ENCODE data around the gene AFF3.

Gene AFF3

DNA sequence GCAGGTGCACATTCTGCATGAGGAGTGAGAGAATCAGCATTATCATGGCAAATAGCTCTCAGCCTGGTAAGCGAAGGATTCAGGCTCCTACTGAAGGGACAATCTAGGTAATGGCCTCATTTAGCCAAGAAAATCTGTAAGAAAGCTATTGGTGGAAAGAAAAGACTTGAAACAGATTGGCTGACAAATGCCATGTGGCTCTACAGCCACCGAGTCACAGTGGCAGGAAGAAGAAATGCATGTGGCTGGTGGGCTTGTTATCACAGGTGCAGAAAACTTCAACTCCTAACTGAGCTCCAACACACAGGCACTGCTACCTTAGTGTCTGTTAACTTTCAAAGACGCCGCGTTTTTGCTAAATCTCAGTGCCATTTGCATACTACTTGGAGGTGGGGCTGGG is 592.0 kb downstream of the AFF3 start:
- H3K36me3 ChIP-seq (ENCODE audit: control insufficient read depth, insufficient read depth, low read length) = no peaks in the 10 kb centered on the region
- no peaks in the 10 kb centered on the region for H3K27me3 ChIP-seq (ENCODE audit: control insufficient read depth, insufficient read depth, low read length, poor library complexity, severe bottlenecking)
- no peak overlapping the region for H3K27ac ChIP-seq (ENCODE audit: insufficient read depth, low read depth, low read length, poor library complexity, severe bottlenecking)
- no peak overlapping the region for H3K4me3 ChIP-seq (ENCODE audit: insufficient read depth, low read depth, low read length)
- H3K9me3 ChIP-seq (ENCODE audit: control insufficient read depth, low read length) = no peaks in the 10 kb centered on the region
- H3K4me1 ChIP-seq (ENCODE audit: control insufficient read depth, insufficient read depth, low read length) = peaks cover 6% of the 10 kb centered on the region
- WGBS, 2 experiments = 68 to 69% methylated on average over 5 of the region's 5 CpGs

DNA sequence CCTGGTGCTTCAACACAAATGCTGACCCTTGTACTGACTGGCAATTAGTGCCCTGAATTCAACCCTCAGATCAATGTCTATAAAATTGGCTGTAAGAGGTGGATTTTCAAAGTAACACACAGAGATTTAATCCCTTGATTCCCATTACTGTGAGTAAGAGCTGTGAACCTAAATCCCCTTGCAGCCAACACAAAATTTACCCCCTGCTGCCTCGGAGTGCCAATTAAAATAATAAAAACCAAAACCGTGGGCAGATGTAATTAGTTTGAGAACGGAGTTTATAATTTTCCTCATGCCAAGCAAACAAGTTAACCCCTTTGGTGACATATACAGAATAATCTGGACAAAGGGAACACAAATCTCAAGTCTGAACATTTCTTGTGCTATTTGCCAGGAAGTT is 596.8 kb downstream of the AFF3 start:
- Histone ChIP-seq H3K36me3 (ENCODE audit: control insufficient read depth, insufficient read depth, low read length) (no peaks in the 10 kb centered on the region), H3K4me1 (ENCODE audit: control insufficient read depth, insufficient read depth, low read length) (peaks cover 12% of the 10 kb centered on the region), H3K4me3 (ENCODE audit: insufficient read depth, low read depth, low read length) (no peak overlapping the region), H3K27ac (ENCODE audit: insufficient read depth, low read depth, low read length, poor library complexity, severe bottlenecking) (no peak overlapping the region), H3K9me3 (ENCODE audit: control insufficient read depth, low read length) (no peaks in the 10 kb centered on the region), H3K27me3 (ENCODE audit: control insufficient read depth, insufficient read depth, low read length, poor library complexity, severe bottlenecking) (no peaks in the 10 kb centered on the region)
- 77 to 90% methylated on average over 3 of the region's 3 CpGs for WGBS, 2 experiments

DNA sequence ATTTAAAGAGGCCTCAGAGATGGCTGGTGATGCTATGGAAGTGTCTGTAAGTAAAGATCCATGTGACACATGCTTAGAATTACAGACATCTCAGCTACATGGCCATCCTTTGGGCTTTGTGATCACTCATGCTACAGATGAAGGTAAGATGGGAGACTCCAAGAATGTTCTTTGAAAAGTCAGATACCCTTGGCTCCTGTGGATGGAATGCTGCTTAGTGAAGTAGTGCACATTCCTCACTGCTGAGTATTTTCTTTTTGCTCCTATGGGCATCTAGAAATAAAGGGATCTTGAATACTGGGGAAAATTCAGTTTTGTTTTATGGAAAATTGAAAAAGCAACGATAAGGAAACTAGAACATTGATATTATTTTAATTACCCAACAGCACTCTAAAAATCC is 597.3 kb downstream of the AFF3 start:
- Histone ChIP-seq H3K27me3 (ENCODE audit: control insufficient read depth, insufficient read depth, low read length, poor library complexity, severe bottlenecking) (no peaks in the 10 kb centered on the region), H3K36me3 (ENCODE audit: control insufficient read depth, insufficient read depth, low read length) (no peaks in the 10 kb centered on the region), H3K4me3 (ENCODE audit: insufficient read depth, low read depth, low read length) (no peak overlapping the region), H3K27ac (ENCODE audit: insufficient read depth, low read depth, low read length, poor library complexity, severe bottlenecking) (no peak overlapping the region), H3K9me3 (ENCODE audit: control insufficient read depth, low read length) (no peaks in the 10 kb centered on the region), H3K4me1 (ENCODE audit: control insufficient read depth, insufficient read depth, low read length) (peaks cover 12% of the 10 kb centered on the region)
- no CpG with 5 or more reads among the region's 1 CpG for WGBS, 2 experiments

DNA sequence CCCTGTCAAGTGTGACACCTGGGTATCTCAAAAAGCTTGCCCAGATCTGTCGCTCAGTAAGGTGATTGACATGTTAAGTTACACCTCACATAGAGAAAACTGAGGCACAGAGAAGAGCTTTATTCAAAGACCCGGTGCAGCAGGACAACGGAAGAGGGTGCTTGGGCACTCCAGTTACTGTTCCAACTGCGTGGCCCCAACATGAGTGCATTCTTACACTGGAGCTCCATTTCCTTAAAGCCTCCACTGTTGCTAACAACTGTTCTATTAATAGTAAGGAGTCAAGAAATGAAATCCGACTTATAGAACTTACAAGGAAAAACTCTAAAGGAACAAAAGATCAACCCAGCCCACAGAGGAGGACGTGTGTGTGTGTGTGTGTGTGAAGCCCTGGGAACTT is 597.8 kb downstream of the AFF3 start:
- H3K4me1 ChIP-seq (ENCODE audit: control insufficient read depth, insufficient read depth, low read length) = peaks cover 12% of the 10 kb centered on the region
- H3K9me3 ChIP-seq (ENCODE audit: control insufficient read depth, low read length) = no peaks in the 10 kb centered on the region
- H3K27ac ChIP-seq (ENCODE audit: insufficient read depth, low read depth, low read length, poor library complexity, severe bottlenecking) = no peak overlapping the region
- H3K27me3 ChIP-seq (ENCODE audit: control insufficient read depth, insufficient read depth, low read length, poor library complexity, severe bottlenecking) = no peaks in the 10 kb centered on the region
- H3K36me3 ChIP-seq (ENCODE audit: control insufficient read depth, insufficient read depth, low read length) = no peaks in the 10 kb centered on the region
- WGBS, 2 experiments = 89 to 91% methylated on average over 6 of the region's 6 CpGs
- H3K4me3 ChIP-seq (ENCODE audit: insufficient read depth, low read depth, low read length) = no peak overlapping the region

DNA sequence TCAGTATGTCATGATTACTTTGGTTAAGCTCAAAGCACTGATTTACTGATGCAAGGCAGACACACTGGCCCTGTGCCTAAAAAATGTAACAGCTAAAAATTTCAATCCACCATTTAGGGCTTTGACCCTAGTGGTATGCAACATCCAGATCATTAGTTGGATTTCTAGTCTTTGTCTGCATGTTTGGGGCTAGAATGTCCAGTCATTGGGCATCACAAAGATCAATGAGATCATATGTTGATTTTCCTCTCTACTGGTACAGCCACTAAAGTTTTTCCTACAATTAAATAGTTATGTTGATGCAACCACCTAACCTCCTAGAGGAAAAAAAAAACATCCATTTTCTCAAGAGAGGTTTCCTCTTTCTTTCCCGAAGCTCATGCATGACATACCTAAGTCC is 599.1 kb downstream of the AFF3 start:
- no peaks in the 10 kb centered on the region for H3K9me3 ChIP-seq (ENCODE audit: control insufficient read depth, low read length)
- no peaks in the 10 kb centered on the region for H3K36me3 ChIP-seq (ENCODE audit: control insufficient read depth, insufficient read depth, low read length)
- WGBS, 2 experiments = 80 to 90% methylated on average over 1 of the region's 1 CpG
- H3K27me3 ChIP-seq (ENCODE audit: control insufficient read depth, insufficient read depth, low read length, poor library complexity, severe bottlenecking) = no peaks in the 10 kb centered on the region
- H3K4me1 ChIP-seq (ENCODE audit: control insufficient read depth, insufficient read depth, low read length) = peaks cover 12% of the 10 kb centered on the region
- H3K27ac ChIP-seq (ENCODE audit: insufficient read depth, low read depth, low read length, poor library complexity, severe bottlenecking) = no peak overlapping the region
- H3K4me3 ChIP-seq (ENCODE audit: insufficient read depth, low read depth, low read length) = no peak overlapping the region

DNA sequence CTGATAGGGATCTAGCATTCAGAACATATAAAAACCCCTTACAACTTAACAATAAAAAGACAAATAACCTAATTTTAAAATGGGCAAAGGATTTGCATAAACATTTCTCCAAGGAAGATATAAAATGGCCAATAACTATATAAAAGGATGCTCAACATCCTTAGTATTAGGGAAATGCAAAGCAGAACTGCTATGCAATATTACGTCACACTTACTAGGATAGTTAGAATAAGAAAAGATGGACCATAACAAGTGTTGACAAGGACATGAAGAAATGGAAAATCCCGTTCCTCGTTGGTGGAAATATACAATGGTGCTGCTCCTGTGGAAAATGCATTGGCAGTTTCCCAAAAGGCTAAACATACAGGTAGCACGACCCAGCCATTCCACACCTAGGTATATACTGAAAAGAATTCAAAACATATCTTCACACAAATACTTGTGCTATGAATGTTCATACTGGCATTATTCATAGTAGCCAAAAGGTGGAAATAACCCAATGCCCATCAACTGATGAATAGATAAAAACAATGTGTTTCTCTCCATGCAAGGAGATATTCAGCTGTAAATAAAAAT is 604.4 kb downstream of the AFF3 start:
- 85 to 98% methylated on average over 4 of the region's 4 CpGs for WGBS, 2 experiments

DNA sequence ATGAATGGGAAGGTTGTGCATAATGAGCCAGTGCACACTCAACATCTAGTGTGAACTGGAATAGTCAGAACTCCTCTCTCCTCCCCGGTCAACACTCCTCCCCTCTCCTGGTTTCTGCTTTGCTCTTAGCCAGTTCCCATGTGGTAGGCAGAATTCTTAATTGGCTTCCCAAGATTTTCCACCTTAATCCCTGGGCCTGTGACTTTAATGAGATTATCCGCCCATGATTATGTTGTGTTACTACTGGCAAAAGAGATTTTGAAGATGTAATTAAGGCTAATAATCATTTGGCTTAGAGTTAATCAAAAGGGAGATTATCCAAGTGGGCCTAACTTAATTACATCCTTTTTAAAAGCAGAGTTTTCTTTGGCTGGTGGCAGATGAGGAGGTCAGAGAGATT is 618.3 kb downstream of the AFF3 start:
- H3K4me3 ChIP-seq (ENCODE audit: insufficient read depth, low read depth, low read length) = no peak overlapping the region
- H3K27me3 ChIP-seq (ENCODE audit: control insufficient read depth, insufficient read depth, low read length, poor library complexity, severe bottlenecking) = peaks cover 64% of the 10 kb centered on the region
- WGBS, 2 experiments = 77 to 84% methylated on average over 2 of the region's 2 CpGs
- H3K9me3 ChIP-seq (ENCODE audit: control insufficient read depth, low read length) = no peaks in the 10 kb centered on the region
- no peak overlapping the region for H3K27ac ChIP-seq (ENCODE audit: insufficient read depth, low read depth, low read length, poor library complexity, severe bottlenecking)
- no peaks in the 10 kb centered on the region for H3K4me1 ChIP-seq (ENCODE audit: control insufficient read depth, insufficient read depth, low read length)
- no peaks in the 10 kb centered on the region for H3K36me3 ChIP-seq (ENCODE audit: control insufficient read depth, insufficient read depth, low read length)

More for the DNA sequence above, 604.4 kb downstream of the AFF3 start:
- Histone ChIP-seq H3K27me3 (ENCODE audit: control insufficient read depth, insufficient read depth, low read length, poor library complexity, severe bottlenecking) (peaks cover 3% of the 10 kb centered on the region), H3K9me3 (ENCODE audit: control insufficient read depth, low read length) (no peaks in the 10 kb centered on the region), H3K4me1 (ENCODE audit: control insufficient read depth, insufficient read depth, low read length) (no peaks in the 10 kb centered on the region), H3K36me3 (ENCODE audit: control insufficient read depth, insufficient read depth, low read length) (no peaks in the 10 kb centered on the region), H3K4me3 (ENCODE audit: insufficient read depth, low read depth, low read length) (no peak overlapping the region), H3K27ac (ENCODE audit: insufficient read depth, low read depth, low read length, poor library complexity, severe bottlenecking) (no peak overlapping the region)

DNA sequence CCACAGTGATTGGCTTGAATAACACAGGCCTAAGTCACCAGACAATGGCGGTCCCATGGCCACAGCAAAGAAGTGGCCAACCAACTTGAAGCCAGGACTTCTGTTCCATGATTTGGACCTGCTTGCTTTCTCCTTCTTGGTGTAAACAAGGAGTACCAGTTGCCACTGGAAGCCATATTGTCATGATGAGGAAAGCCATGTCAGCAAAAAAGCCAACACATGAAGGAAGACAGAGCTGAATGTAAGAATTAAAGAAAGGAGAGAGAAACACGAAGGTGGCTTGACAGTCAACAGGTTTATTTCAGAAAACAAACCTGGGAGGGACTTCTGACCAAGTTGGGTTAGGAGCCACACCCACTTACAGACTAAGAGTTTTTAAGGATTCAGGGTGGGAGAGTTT is 620.2 kb downstream of the AFF3 start:
- H3K9me3 ChIP-seq (ENCODE audit: control insufficient read depth, low read length) = no peaks in the 10 kb centered on the region
- WGBS, 2 experiments = 94 to 98% methylated on average over 2 of the region's 2 CpGs
- no peak overlapping the region for H3K27ac ChIP-seq (ENCODE audit: insufficient read depth, low read depth, low read length, poor library complexity, severe bottlenecking)
- no peak overlapping the region for H3K4me3 ChIP-seq (ENCODE audit: insufficient read depth, low read depth, low read length)
- H3K4me1 ChIP-seq (ENCODE audit: control insufficient read depth, insufficient read depth, low read length) = no peaks in the 10 kb centered on the region
- H3K27me3 ChIP-seq (ENCODE audit: control insufficient read depth, insufficient read depth, low read length, poor library complexity, severe bottlenecking) = peaks cover 49% of the 10 kb centered on the region
- H3K36me3 ChIP-seq (ENCODE audit: control insufficient read depth, insufficient read depth, low read length) = no peaks in the 10 kb centered on the region

DNA sequence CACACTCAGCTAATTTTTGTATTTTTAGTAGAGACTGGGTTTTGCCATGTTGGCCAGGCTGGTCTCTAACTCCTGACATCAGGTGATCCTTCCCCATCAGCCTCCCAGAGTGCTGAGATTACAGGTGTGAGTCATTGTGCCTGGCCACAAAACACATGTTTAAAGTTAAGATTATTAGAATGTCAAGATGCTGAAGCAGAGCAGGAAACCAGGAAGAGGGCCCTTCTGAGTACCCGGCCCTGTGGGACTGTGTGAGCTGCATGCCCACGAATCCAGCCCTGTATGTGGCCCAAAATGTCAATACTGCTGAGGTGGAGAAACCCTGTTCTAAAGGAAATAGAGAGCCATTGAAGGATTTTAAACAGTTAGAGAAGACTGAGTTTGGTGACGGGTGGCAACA is 621.6 kb downstream of the AFF3 start:
- WGBS, 2 experiments = 90 to 95% methylated on average over 3 of the region's 3 CpGs
- no peak overlapping the region for H3K27ac ChIP-seq (ENCODE audit: insufficient read depth, low read depth, low read length, poor library complexity, severe bottlenecking)
- no peaks in the 10 kb centered on the region for H3K36me3 ChIP-seq (ENCODE audit: control insufficient read depth, insufficient read depth, low read length)
- peaks cover 38% of the 10 kb centered on the region for H3K27me3 ChIP-seq (ENCODE audit: control insufficient read depth, insufficient read depth, low read length, poor library complexity, severe bottlenecking)
- H3K4me3 ChIP-seq (ENCODE audit: insufficient read depth, low read depth, low read length) = no peak overlapping the region
- H3K4me1 ChIP-seq (ENCODE audit: control insufficient read depth, insufficient read depth, low read length) = no peaks in the 10 kb centered on the region
- no peaks in the 10 kb centered on the region for H3K9me3 ChIP-seq (ENCODE audit: control insufficient read depth, low read length)

DNA sequence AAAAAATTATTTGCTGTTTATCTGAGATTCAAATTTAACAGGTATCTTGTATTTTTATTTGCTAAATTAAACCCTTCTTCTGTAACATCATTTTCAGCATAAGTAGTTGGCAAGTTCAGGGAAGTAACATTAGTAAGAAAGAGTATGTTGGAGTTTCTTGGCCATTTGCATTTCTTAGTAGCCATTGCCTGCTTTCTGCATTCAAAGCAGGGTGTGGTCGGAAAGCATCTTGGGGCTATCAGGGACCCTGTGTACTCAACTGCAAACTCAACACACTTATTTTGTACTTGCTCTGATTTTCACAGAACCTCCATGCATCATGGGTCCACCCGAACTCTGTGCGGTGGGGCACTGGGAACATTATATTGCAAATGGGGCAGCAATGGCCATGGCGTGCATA is 622.2 kb downstream of the AFF3 start:
- no peak overlapping the region for H3K27ac ChIP-seq (ENCODE audit: insufficient read depth, low read depth, low read length, poor library complexity, severe bottlenecking)
- H3K9me3 ChIP-seq (ENCODE audit: control insufficient read depth, low read length) = no peaks in the 10 kb centered on the region
- no peaks in the 10 kb centered on the region for H3K36me3 ChIP-seq (ENCODE audit: control insufficient read depth, insufficient read depth, low read length)
- no peak overlapping the region for H3K4me3 ChIP-seq (ENCODE audit: insufficient read depth, low read depth, low read length)
- H3K27me3 ChIP-seq (ENCODE audit: control insufficient read depth, insufficient read depth, low read length, poor library complexity, severe bottlenecking) = peaks cover 32% of the 10 kb centered on the region
- no peaks in the 10 kb centered on the region for H3K4me1 ChIP-seq (ENCODE audit: control insufficient read depth, insufficient read depth, low read length)
- WGBS, 2 experiments = 94 to 96% methylated on average over 4 of the region's 4 CpGs

DNA sequence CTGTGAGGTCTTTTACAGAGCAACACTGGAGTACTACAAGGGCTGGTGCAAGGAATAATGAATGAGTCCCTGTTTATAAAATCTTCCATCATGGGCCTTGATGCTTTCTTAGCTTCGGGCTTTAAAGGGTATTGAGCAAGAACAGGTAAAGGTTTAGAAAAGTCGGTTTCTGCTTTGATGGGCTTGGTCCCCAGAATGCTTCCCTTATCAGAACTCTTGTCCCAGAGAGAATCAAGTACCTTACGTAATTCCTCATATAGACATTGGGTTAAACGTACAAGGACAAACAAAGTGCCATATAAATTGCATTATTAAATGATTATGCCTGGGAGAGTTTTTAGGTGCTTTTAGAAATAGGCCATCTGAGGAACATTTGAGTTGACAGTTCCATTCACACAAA is 628.0 kb downstream of the AFF3 start:
- Histone ChIP-seq H3K27ac (ENCODE audit: insufficient read depth, low read depth, low read length, poor library complexity, severe bottlenecking) (no peak overlapping the region), H3K4me1 (ENCODE audit: control insufficient read depth, insufficient read depth, low read length) (no peaks in the 10 kb centered on the region), H3K36me3 (ENCODE audit: control insufficient read depth, insufficient read depth, low read length) (no peaks in the 10 kb centered on the region), H3K27me3 (ENCODE audit: control insufficient read depth, insufficient read depth, low read length, poor library complexity, severe bottlenecking) (peaks cover 8% of the 10 kb centered on the region), H3K9me3 (ENCODE audit: control insufficient read depth, low read length) (no peaks in the 10 kb centered on the region), H3K4me3 (ENCODE audit: insufficient read depth, low read depth, low read length) (no peak overlapping the region)
- WGBS, 2 experiments = 86 to 94% methylated on average over 4 of the region's 4 CpGs
